HepG2 (cell line): ENCODE data around the gene AUTS2. TPM values are rescaled to one million over a fixed set of nuclear protein-coding genes. Genes with fewer than 3 reads are reported as not detected.

ENCODE experiments used
- ATAC-seq: fragments of 200-7000 bp; cut with Tn5 transposase; 3 replicates; pipeline ENCODE4 v1.9.1; 2020; ENCODE audit warnings: mild to moderate bottlenecking, moderate library complexity
- BruUV-seq: library from RNA; stranded (reverse); fragments of 400-500 nt; replicated peaks from 2 replicates; lab custom pipeline; 2021; lab: Mats Ljungman, UMichigan
- CTCF ChIA-PET: fragments of 300-600 bp; formaldehyde crosslinking; extraction: SDS; loops from one replicate; lab custom pipeline; 2021; ENCODE audit warnings: low total read pairs, inconsistent platforms, low intra/inter-chr PET ratio; lab: Yijun Ruan, JAX
- POLR2A ChIA-PET: fragments of 350-600 bp; sonication (Branson Sonifier 250); formaldehyde crosslinking; loops from one replicate; lab custom pipeline; 2020; ENCODE audit warnings: antibody characterized with exemption, inconsistent platforms; lab: Yijun Ruan, JAX
- DNase-seq: peaks from one replicate; pipeline ENCODE4 v3.0.0-alpha.2; 2015; ENCODE audit warnings: low spot score
- FAIRE-seq: peaks from 3 replicates; lab custom pipeline; 2011; peaks lifted over from hg19 to GRCh38; lab: Jason Lieb, UNC
- H2AFZ ChIP-seq: one replicate; pipeline ENCODE4 v1.6.1; 2011; ENCODE audit warnings: low read length, inconsistent platforms
- H3K27ac ChIP-seq: fragments of 300-600 bp; 3 replicates; pipeline ENCODE4 v1.8.0; 2011; ENCODE audit warnings: mixed run types, mild to moderate bottlenecking, mixed read lengths, low read length, inconsistent platforms; ENCODE audit not compliant: insufficient read depth; ENCODE audit errors: extremely low read length
- H3K27me3 ChIP-seq, 2 experiments: fragments of 200-600 bp in 1 of 2; 2 replicates in 1 of 2; 3 replicates in 1 of 2; pipeline versions ENCODE4 v1.6.0 to v1.8.0; 2011; ENCODE audit warnings: low read length in 2 of 2, mild to moderate bottlenecking in 2 of 2, moderate library complexity in 2 of 2, inconsistent platforms in 1 of 2; ENCODE audit not compliant: insufficient read depth in 2 of 2, control insufficient read depth in 1 of 2
- H3K36me3 ChIP-seq, 2 experiments: fragments of 200-600 bp in 1 of 2; replicated peaks in 1 of 2; 2 replicates in 1 of 2; 3 replicates in 1 of 2; pipeline versions ENCODE4 v1.5.1 to v1.8.0; 2011; ENCODE audit warnings: low read length in 2 of 2, inconsistent platforms in 1 of 2; ENCODE audit not compliant: insufficient read depth in 2 of 2, control insufficient read depth in 1 of 2
- H3K4me1 ChIP-seq: 2 replicates; pipeline ENCODE4 v1.5.1; 2012; ENCODE audit warnings: low read length, inconsistent platforms; ENCODE audit not compliant: insufficient read depth
- H3K4me2 ChIP-seq: 2 replicates; pipeline ENCODE4 v1.6.0; 2011; ENCODE audit warnings: low read depth, low read length, inconsistent platforms
- H3K4me3 ChIP-seq, 3 experiments: fragments of 200-600 bp in 1 of 3; sonication (generic), shearing (Covaris generic) in 1 of 3; replicated peaks in 1 of 3; 2 replicates each; pipeline ENCODE4 v1.5.1; 2011 to 2016; ENCODE audit warnings: low read length in 3 of 3, inconsistent platforms in 2 of 3, low read depth in 2 of 3, mild to moderate bottlenecking in 2 of 3, control low read depth in 1 of 3, mixed read lengths in 1 of 3; ENCODE audit not compliant: insufficient read depth in 1 of 3
- H3K79me2 ChIP-seq: one replicate; pipeline ENCODE4 v1.6.1; 2011; ENCODE audit warnings: low read length, inconsistent platforms; ENCODE audit not compliant: insufficient read depth
- H3K9ac ChIP-seq: 2 replicates; pipeline ENCODE4 v1.6.0; 2011; ENCODE audit warnings: mild to moderate bottlenecking, low read depth, low read length, inconsistent platforms; ENCODE audit not compliant: insufficient read depth
- H3K9me3 ChIP-seq: 2 replicates; pipeline ENCODE4 v1.5.1; 2012; ENCODE audit warnings: mild to moderate bottlenecking, low read length
- H4K20me1 ChIP-seq: 2 replicates; pipeline ENCODE4 v1.6.0; 2011; ENCODE audit warnings: inconsistent platforms, mild to moderate bottlenecking, low read length, moderate library complexity; ENCODE audit not compliant: insufficient read depth
- DRAP1 ChIP-seq: IDR thresholded peaks from 2 replicates; pipeline ENCODE4 v1.6.1; 2016; ENCODE audit warnings: missing genetic modification reagents, missing compliant biosample characterization
- HES4 ChIP-seq: sonication (generic); formaldehyde crosslinking; IDR thresholded peaks from 2 replicates; pipeline ENCODE4 v1.9.0; 2021; ENCODE audit warnings: mild to moderate bottlenecking, missing genetic modification reagents, borderline replicate concordance
- NR1H2 ChIP-seq: sonication (generic); formaldehyde crosslinking; IDR thresholded peaks from 2 replicates; pipeline ENCODE4 v1.8.1; 2022; ENCODE audit warnings: low read depth, missing genetic modification reagents, borderline replicate concordance
- SRY ChIP-seq: sonication (generic); formaldehyde crosslinking; IDR thresholded peaks from 2 replicates; pipeline ENCODE4 v1.8.0; 2022; ENCODE audit warnings: mild to moderate bottlenecking, missing genetic modification reagents
- TFAP4 ChIP-seq: sonication (generic); IDR thresholded peaks from 2 replicates; pipeline ENCODE4 v1.6.1; 2016; ENCODE audit warnings: low read depth, borderline replicate concordance
- TFDP2 ChIP-seq: sonication (generic); formaldehyde crosslinking; IDR thresholded peaks from 2 replicates; pipeline ENCODE4 v1.4.0; 2020; ENCODE audit warnings: missing genetic modification reagents
- ZBTB4 ChIP-seq: sonication (generic); formaldehyde crosslinking; IDR thresholded peaks from 2 replicates; pipeline ENCODE4 v1.4.0; 2020; ENCODE audit warnings: missing genetic modification reagents, mild to moderate bottlenecking, borderline replicate concordance
- ZNF350 ChIP-seq: sonication (generic); formaldehyde crosslinking; IDR thresholded peaks from 2 replicates; pipeline ENCODE4 v1.4.0; 2020; ENCODE audit warnings: mild to moderate bottlenecking, low read depth, missing genetic modification reagents, borderline replicate concordance
- ZNF549 ChIP-seq: sonication (generic); formaldehyde crosslinking; IDR thresholded peaks from 2 replicates; pipeline ENCODE4 v1.5.0; 2020; ENCODE audit warnings: missing genetic modification reagents
- ZNF678 ChIP-seq: sonication (generic); formaldehyde crosslinking; IDR thresholded peaks from 2 replicates; pipeline ENCODE4 v1.4.0; 2020; ENCODE audit warnings: mild to moderate bottlenecking, missing genetic modification reagents
- ZNF746 ChIP-seq: sonication (generic); formaldehyde crosslinking; IDR thresholded peaks from 2 replicates; pipeline ENCODE4 v1.8.0; 2022; ENCODE audit warnings: mild to moderate bottlenecking, missing genetic modification reagents
- WGBS: methylation state at CpG from one replicate; pipeline ENCODE4 v1.1.6; 2017; ENCODE audit warnings: low lambda C conversion rate; 5-methylcytosine and 5-hydroxymethylcytosine counted together
- in situ Hi-C: cut with HindIII; loops from 2 replicates; pipeline ENCODE4 v1.10.0; 2017; ENCODE audit warnings: low pct_unique_long_range_greater_than_20kb; ENCODE audit not compliant: extremely low pct_ligation_motif_present
- intact Hi-C: fragments of 100-400 bp; cut with micrococcal nuclease; formaldehyde crosslinking; loops from one replicate; pipeline ENCODE4 v1.10.0; 2022; ENCODE audit not compliant: unreplicated experiment
- polyA plus RNA-seq, 8 experiments: library from polyadenylated mRNA; depleted of rRNA in 3 of 8; stranded (reverse) in 7 of 8; unstranded in 1 of 8; fragments of >200 nt; fragmentation: Illumina TruSeq in 4 of 8; extraction: Trizol in 4 of 8; gene quantifications; 2 replicates each; pipeline versions ENCODE4 v1.2.1 to v1.2.3, GENCODE V29; 2011 to 2016; ENCODE audit warnings: low read depth in 4 of 8, missing spikeins in 1 of 8, mixed read lengths in 1 of 8; ENCODE audit not compliant: insufficient read depth in 1 of 8
- total RNA-seq, 5 experiments: library from RNA; depleted of rRNA; stranded (reverse); fragments of >200 nt; fragmentation: Illumina TruSeq; extraction: Trizol; gene quantifications; 2 replicates each; pipeline ENCODE4 v1.2.3, GENCODE V29; 2016; ENCODE audit warnings: low read depth in 1 of 5

The AUTS2 gene
- total and polyA plus RNA-seq, 2 of the 13 experiments (the other 11 are each of a cell fraction or from before 2014, with no cell fraction given): 0.38 TPM; not detected in 1

- no peak for TF ChIP-seq ZBTB4
Measured at GRCh38 chr7:70044981-70045380, 446.7 kb downstream of the AUTS2 start (continued).

- ChIA-PET POLR2A (no interaction called here), CTCF (no interaction called here)
- H3K36me3 ChIP-seq: no peaks in the 10 kb centered on the region
- WGBS: 0% methylated on average over 1 of the region's 1 CpG
- in situ Hi-C loops (no loop called here), intact Hi-C loops (no loop called here)
- H3K4me1 ChIP-seq: no peaks in the 10 kb centered on the region
- BruUV-seq: no TSS peak
- no peaks in the 10 kb centered on the region for H3K9me3 ChIP-seq
- no peak overlapping the region for H3K4me2 ChIP-seq
- TF ChIP-seq HES4 (CRISPR knock-in tag): no peak
- no peak for TF ChIP-seq ZNF549 (CRISPR knock-in tag)
- no peak for TF ChIP-seq ZNF678 (CRISPR knock-in tag)
- no peak for TF ChIP-seq SRY (CRISPR knock-in tag)
- no peak for TF ChIP-seq ZNF350 (CRISPR knock-in tag)
- no peak for TF ChIP-seq ZNF746 (CRISPR knock-in tag)
- no peak for TF ChIP-seq DRAP1 (CRISPR knock-in tag)
- TF ChIP-seq TFAP4: no peak
- no peak for TF ChIP-seq NR1H2 (CRISPR knock-in tag)
- no peak for TF ChIP-seq TFDP2
- no peaks in the 10 kb centered on the region for H3K79me2 ChIP-seq
- DNase-seq (no peak), ATAC-seq (no peak), FAIRE-seq (no peak)
- H3K27ac ChIP-seq: no peak overlapping the region
- no peaks in the 10 kb centered on the region for H3K27me3 ChIP-seq
- no peak overlapping the region for H2AFZ ChIP-seq
- no peak overlapping the region for H3K9ac ChIP-seq
- H3K4me3 ChIP-seq: no peak overlapping the region
- H4K20me1 ChIP-seq: no peaks in the 10 kb centered on the region
Measured at GRCh38 chr7:70047384-70047783, 449.1 kb downstream of the AUTS2 start.
